LNCaP clone FGC (cell line): ENCODE data around the gene SGSM2.

Experiments
- DNase-seq: peaks from one replicate; pipeline ENCODE4 v3.0.0-alpha.2; 2011; ENCODE audit warnings: low read depth
- H3K4me3 ChIP-seq: 2 replicates; pipeline ENCODE4 v1.5.1; 2011; ENCODE audit warnings: mild to moderate bottlenecking, low read depth, low read length, control low read depth
- TF ChIP-seq, protein P1 (sequence below): IDR thresholded peaks from 2 replicates; pipeline ENCODE4 v1.5.1; 2012; ENCODE audit warnings: mild to moderate bottlenecking; ENCODE audit not compliant: control insufficient read depth, insufficient read depth; ENCODE audit errors: extremely low read depth

Gene SGSM2

DNA sequence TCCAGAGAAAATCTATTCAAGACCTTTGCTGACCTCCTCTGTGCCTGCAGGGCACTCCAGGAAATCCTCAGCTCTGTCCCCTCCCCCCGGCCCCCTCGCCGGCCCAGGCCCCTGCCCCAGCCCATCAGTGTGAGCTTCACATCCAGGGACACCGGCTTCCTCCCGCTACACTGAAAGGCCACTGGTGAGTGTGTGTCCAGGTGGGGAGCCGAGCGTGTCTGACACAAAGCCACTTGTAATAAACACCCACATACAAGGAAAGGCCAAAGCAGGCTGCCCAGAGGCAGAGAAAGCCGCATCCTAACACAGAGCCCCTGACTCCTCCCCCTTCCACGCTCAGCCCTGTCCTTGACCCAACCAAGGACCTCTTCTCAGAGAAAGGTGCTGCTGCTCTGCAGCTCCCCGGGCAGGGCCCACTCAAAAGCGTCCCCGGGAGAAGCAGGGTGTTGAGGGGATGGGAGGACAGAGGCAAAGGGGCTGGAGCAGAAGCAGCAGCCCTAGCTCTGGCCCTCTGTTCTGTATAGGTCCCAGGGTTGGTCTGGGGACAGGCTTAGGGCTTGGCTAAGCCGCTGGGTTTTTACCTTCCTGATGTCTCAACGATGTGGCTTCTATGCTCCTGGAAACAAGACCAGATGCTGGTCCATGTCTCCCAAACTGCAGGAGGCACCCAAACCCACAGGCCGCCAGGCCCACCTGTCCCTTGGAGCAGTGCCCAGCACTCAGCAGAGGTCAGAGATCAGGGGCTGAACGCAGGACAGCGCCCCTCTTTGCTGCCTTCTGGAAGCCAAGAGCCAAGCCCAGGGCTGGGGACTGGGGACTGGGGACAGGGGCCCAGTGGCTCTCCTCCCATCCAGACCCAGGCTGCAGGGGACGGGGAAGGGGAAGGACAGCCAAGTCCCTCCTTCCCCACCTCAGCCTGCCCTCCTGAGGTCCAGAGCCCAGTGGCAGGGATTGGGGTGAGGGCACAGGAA lies 48.2 kb downstream of the SGSM2 start:
- TF ChIP-seq, protein P1, sequence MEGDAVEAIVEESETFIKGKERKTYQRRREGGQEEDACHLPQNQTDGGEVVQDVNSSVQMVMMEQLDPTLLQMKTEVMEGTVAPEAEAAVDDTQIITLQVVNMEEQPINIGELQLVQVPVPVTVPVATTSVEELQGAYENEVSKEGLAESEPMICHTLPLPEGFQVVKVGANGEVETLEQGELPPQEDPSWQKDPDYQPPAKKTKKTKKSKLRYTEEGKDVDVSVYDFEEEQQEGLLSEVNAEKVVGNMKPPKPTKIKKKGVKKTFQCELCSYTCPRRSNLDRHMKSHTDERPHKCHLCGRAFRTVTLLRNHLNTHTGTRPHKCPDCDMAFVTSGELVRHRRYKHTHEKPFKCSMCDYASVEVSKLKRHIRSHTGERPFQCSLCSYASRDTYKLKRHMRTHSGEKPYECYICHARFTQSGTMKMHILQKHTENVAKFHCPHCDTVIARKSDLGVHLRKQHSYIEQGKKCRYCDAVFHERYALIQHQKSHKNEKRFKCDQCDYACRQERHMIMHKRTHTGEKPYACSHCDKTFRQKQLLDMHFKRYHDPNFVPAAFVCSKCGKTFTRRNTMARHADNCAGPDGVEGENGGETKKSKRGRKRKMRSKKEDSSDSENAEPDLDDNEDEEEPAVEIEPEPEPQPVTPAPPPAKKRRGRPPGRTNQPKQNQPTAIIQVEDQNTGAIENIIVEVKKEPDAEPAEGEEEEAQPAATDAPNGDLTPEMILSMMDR, result no peak
- no peak for DNase-seq
- no peak overlapping the region for H3K4me3 ChIP-seq

DNA sequence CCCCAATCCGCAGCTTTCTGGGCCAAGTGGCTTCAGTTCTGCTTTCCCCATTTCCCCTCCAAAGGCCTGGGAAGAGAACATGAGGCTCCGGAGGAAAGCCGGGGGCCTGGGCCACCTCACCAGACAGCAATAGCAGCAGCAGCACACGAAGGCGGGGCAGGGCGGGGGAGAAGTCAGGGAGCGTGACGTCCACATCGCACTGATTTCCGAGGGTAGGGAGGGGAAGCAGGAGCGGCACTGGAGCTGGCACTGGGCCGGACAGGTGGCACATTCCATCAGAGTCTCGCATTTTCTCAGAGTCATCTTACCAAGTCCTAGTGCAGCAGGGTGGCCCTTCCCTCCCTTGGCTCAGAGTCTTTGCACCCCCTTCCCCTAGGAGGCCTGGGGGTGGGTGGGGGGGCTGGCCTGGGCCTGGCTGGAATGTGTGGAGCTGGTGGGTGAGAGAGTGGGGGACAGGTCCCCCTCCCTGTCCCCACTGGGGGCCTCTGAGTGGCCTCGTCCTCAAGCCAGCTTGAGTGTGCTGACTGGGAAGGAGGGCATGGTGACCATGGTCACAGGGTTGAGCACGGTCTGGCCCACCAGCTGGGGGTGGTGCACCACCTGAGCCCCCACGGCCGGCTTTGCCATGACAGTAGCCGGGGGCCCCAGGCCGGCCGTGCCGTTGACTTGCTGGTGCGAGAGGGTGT lies 49.2 kb downstream of the SGSM2 start:
- TF ChIP-seq, protein P1, result no peak
- H3K4me3 ChIP-seq, result no peak overlapping the region
- DNase-seq, result no peak

DNA sequence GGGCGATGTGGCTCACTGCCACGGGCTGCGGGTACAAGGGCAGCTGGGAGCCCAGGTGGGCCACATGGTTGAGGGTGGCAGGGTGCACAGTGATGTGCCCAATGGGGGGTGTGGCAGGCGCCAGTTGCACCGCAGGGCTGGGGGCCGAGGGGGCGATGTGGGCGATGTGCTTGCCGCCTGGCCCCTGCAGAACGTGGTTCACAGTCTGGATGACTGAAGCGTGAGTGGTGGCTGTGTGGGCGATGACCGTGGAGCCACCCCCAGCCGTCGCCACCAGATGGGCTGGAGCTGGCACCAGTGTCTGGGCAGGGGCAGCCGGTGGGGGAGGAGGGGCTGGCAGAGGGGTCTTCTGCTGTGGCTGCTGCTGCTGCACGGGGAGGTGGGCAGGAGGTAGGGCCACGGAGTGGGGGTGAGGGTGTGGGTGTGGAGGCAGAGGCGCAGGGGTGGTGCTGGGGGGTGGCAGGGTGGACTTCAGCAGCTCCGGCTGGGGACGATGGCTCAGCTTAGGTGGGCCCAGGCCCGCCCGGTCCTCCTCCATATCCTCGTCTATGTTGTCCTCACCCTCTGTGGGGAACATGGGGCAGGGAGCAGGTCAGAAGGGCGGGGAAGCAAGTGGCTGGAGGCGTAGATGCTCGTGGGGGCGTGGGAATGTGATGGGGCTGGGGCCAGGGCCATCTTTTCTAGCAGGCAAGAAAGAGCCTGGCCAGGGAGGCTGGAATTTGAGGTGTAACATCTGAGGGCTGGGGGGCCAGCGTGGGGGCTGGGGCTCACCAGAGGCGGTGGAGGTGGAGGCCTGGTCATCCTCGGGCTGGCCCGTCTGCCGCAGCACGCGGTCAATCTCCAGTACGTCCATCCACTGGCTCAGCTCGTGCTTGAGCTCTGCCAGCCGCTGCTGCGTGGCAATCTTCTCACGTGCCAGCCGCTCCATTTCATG lies 50.1 kb downstream of the SGSM2 start:
- no peak overlapping the region for H3K4me3 ChIP-seq
- no peak for DNase-seq
- TF ChIP-seq, protein P1, result no peak

DNA sequence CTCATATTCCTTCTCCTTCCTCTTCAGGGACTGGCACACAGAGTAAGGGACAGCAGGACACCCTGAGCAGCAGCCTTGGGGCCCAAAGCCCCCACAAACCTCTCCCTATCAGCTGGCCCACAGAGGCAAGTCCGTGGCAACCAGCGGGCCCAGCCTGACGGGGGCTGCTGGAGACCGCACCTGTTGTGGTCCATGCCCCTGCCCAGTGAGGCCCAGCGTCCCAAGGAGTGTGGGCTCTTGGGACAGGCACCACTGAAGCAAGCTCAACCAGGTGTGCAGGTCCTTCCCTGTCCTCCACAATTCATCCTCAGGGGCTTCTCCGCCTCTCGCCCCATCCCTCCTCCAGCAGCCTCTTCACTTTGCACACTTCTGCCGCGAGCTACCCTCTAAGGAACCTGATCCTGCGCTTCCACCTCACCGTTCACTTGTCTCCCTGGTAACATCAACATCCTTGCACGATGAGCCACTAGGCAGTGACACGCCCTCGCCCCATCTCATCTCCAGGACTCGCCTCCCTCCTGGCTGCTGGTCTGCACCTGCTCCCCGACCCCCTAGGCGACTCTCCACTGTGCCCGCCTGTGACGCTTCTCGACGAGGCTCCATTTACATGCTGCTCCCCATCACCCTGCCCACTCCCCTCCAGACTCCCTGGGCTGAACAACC lies 50.9 kb downstream of the SGSM2 start:
- TF ChIP-seq, protein P1, result no peak
- DNase-seq, result no peak

DNA sequence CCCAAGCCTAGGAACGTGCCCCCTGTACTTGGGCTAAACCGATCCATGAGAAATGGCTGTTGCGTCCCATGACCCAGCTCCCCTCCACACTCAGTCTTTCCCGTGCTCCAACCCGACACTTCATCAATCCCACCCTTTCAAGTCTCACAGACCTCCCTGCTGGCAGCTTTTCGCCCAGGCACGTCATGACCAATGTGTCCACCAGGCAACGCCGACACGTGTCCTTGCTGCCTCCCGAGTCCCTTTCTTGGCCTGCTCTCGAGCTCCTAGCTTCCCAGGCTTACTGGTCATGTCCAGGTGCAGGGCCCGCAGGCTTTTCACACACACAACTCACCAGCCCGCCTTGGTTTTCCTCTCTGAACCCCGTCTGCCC lies 51.4 kb downstream of the SGSM2 start:
- TF ChIP-seq, protein P1, result no peak
- no peak for DNase-seq
- no peak overlapping the region for H3K4me3 ChIP-seq

More for the DNA sequence above, 50.9 kb downstream of the SGSM2 start:
- H3K4me3 ChIP-seq, result no peak overlapping the region
